ENCODE data around the gene ROR2. TPM values are rescaled to one million over a fixed set of nuclear protein-coding genes. Genes with fewer than 3 reads are reported as not detected.
A peak's percentile ranks its signal among the peaks of the same experiment; 100 is the strongest.

ROR2 gene
- total RNA-seq, 1 donor from 2014 or later = 3.0 TPM

GRCh38 chr9:91776409-91777291 lies 173.4 kb downstream of the ROR2 start:
- ATAC-seq (no peak), DNase-seq (ENCODE audit: low spot score) (no peak)
- intact Hi-C loops (cut with DNase I) = no loop called here

GRCh38 chr9:91775708-91776028 lies 174.4 kb downstream of the ROR2 start:
- intact Hi-C loops (cut with DNase I) = no loop called here
- ATAC-seq (no peak), DNase-seq (ENCODE audit: low spot score) (no peak)

- intact Hi-C loops (cut with DNase I) = no loop called here
- DNase-seq (ENCODE audit: low spot score) = peak; percentile 74
- ATAC-seq = peak; percentile 71
These were observed 174.9 kb downstream of the ROR2 start for GRCh38 chr9:91775011-91775707.

GRCh38 chr9:91773156-91773555 lies 176.9 kb downstream of the ROR2 start:
- ATAC-seq (no peak), DNase-seq (ENCODE audit: low spot score) (no peak)
- intact Hi-C loops (cut with DNase I) = no loop called here

GRCh38 chr9:91771864-91772263 lies 178.2 kb downstream of the ROR2 start:
- intact Hi-C loops (cut with DNase I) = no loop called here
- ATAC-seq (no peak), DNase-seq (ENCODE audit: low spot score) (no peak)

GRCh38 chr9:91771027-91771426 lies 179.0 kb downstream of the ROR2 start:
- DNase-seq (ENCODE audit: low spot score) = no peak
- intact Hi-C loops (cut with DNase I) = no loop called here
- peak; percentile 82 for ATAC-seq

GRCh38 chr9:91770229-91770628 lies 179.8 kb downstream of the ROR2 start:
- no peak for DNase-seq (ENCODE audit: low spot score)
- ATAC-seq = no peak
- intact Hi-C loops (cut with DNase I) = no loop called here

GRCh38 chr9:91768977-91769916 lies 180.8 kb downstream of the ROR2 start:
- DNase-seq (ENCODE audit: low spot score) = no peak
- no peak for ATAC-seq
- intact Hi-C loops (cut with DNase I) = no loop called here

- ATAC-seq = no peak
- intact Hi-C loops (cut with DNase I) = no loop called here
- no peak for DNase-seq (ENCODE audit: low spot score)
These were observed 181.5 kb downstream of the ROR2 start for GRCh38 chr9:91768507-91768906.

- ATAC-seq = no peak
- intact Hi-C loops (cut with DNase I) = no loop called here
- DNase-seq (ENCODE audit: low spot score) = no peak
These were observed 183.5 kb downstream of the ROR2 start for GRCh38 chr9:91766315-91767069.

- intact Hi-C loops (cut with DNase I) = no loop called here
- no peak for DNase-seq (ENCODE audit: low spot score)
- no peak for ATAC-seq
These were observed 184.7 kb downstream of the ROR2 start for GRCh38 chr9:91765296-91765695.

- DNase-seq (ENCODE audit: low spot score) = no peak
- intact Hi-C loops (cut with DNase I) = loop anchor here (5.0 kb wide), 1 partner anchor 1247 kb away; no protein-coding TSS in a partner anchor
- no peak for ATAC-seq
These were observed 185.4 kb downstream of the ROR2 start for GRCh38 chr9:91764661-91765060.

GRCh38 chr9:91761362-91761761 lies 188.7 kb downstream of the ROR2 start:
- ATAC-seq (no peak), DNase-seq (ENCODE audit: low spot score) (no peak)
- intact Hi-C loops (cut with DNase I) = loop anchor here (5.0 kb wide), 1 partner anchor 1244 kb away; no protein-coding TSS in a partner anchor

GRCh38 chr9:91760906-91761305 lies 189.1 kb downstream of the ROR2 start:
- intact Hi-C loops (cut with DNase I) = loop anchor here (5.0 kb wide), 1 partner anchor 1244 kb away; no protein-coding TSS in a partner anchor
- ATAC-seq (no peak), DNase-seq (ENCODE audit: low spot score) (no peak)

GRCh38 chr9:91758491-91758981 lies 191.5 kb downstream of the ROR2 start:
- intact Hi-C loops (cut with DNase I) = no loop called here
- ATAC-seq (no peak), DNase-seq (ENCODE audit: low spot score) (no peak)

GRCh38 chr9:91757782-91758181 lies 192.2 kb downstream of the ROR2 start:
- ATAC-seq = no peak
- DNase-seq (ENCODE audit: low spot score) = no peak
- intact Hi-C loops (cut with DNase I) = no loop called here

GRCh38 chr9:91756510-91756780 lies 193.6 kb downstream of the ROR2 start:
- intact Hi-C loops (cut with DNase I) = no loop called here
- ATAC-seq (no peak), DNase-seq (ENCODE audit: low spot score) (no peak)

- intact Hi-C loops (cut with DNase I) = no loop called here
- ATAC-seq (no peak), DNase-seq (ENCODE audit: low spot score) (no peak)
These were observed 194.1 kb downstream of the ROR2 start for GRCh38 chr9:91755761-91756509.
